ENCODE measurements around the gene TDRKH.

GRCh38 chr1:151817353-151817730, 27.0 kb upstream of the TDRKH start:
- no peak for TF ChIP-seq POLR2AphosphoS5 (IDR thresholded peaks at IDR 0.05; ENCODE audit: low read depth, low read length)
- no peak for TF ChIP-seq POLR2A (IDR thresholded peaks at IDR 0.05; ENCODE audit: low read depth, low read length)
- TF ChIP-seq TAF1 (IDR thresholded peaks at IDR 0.05; ENCODE audit: borderline replicate concordance, low read depth, low read length): no peak

All from GM12892 (cell line).